K562 (cell line): Measurements from ENCODE around the gene UBE2C. TPM values are rescaled to one million over a fixed set of nuclear protein-coding genes. Genes with fewer than 3 reads are reported as not detected.

ENCODE experiments used
- ATAC-seq: fragments of 200-7000 bp; cut with Tn5 transposase; 3 replicates; pipeline ENCODE4 v1.9.1; 2020; ENCODE audit warnings: moderate library complexity
- BruUV-seq: library from RNA; stranded (reverse); fragments of 400-500 nt; replicated peaks from 2 replicates; lab custom pipeline; 2021; lab: Mats Ljungman, UMichigan
- CTCF ChIA-PET: fragments of 300-600 bp; formaldehyde crosslinking; extraction: SDS; loops from one replicate; lab custom pipeline; 2021; ENCODE audit warnings: low intra/inter-chr PET ratio; lab: Yijun Ruan, JAX
- POLR2A ChIA-PET: fragments of 300-600, 350-650 bp; sonication (Branson Sonifier 250); formaldehyde crosslinking; extraction: SDS; loops from one replicate; lab custom pipeline; 2021; ENCODE audit warnings: antibody characterized with exemption, inconsistent platforms; lab: Yijun Ruan, JAX
- DNase-seq, 4 experiments: peaks; one replicate each; pipeline versions ENCODE4 v3.0.0 to v3.0.0-alpha.2; 2011 to 2018; ENCODE audit warnings: low spot score in 3 of 4, mixed read lengths in 3 of 4; ENCODE audit errors: extremely low read depth in 1 of 4
- FAIRE-seq: peaks from 2 replicates; lab custom pipeline; 2011; peaks lifted over from hg19 to GRCh38; lab: Jason Lieb, UNC
- H2AFZ ChIP-seq: 2 replicates; pipeline ENCODE4 v1.6.0; 2011; ENCODE audit warnings: low read depth, low read length, control low read depth, inconsistent platforms
- H3K27ac ChIP-seq: fragments of 200-600 bp; 3 replicates; pipeline ENCODE4 v1.8.0; 2011; ENCODE audit warnings: low read depth, mild to moderate bottlenecking, control low read depth, inconsistent platforms, low read length, moderate library complexity, mixed read lengths; ENCODE audit errors: extremely low read depth
- H3K27me3 ChIP-seq, 2 experiments: fragments of 300-600 bp in 1 of 2; 2 replicates in 1 of 2; 3 replicates in 1 of 2; pipeline versions ENCODE4 v1.6.0 to v1.8.0; 2011; ENCODE audit warnings: inconsistent platforms in 2 of 2, low read length in 2 of 2, mild to moderate bottlenecking in 1 of 2, mixed read lengths in 1 of 2, moderate library complexity in 1 of 2; ENCODE audit not compliant: control insufficient read depth in 2 of 2, insufficient read depth in 2 of 2
- H3K36me3 ChIP-seq: fragments of 300-600 bp; 3 replicates; pipeline ENCODE4 v1.8.0; 2011; ENCODE audit warnings: mild to moderate bottlenecking, low read length, inconsistent platforms; ENCODE audit not compliant: control insufficient read depth, insufficient read depth
- H3K4me1 ChIP-seq, 2 experiments: fragments of 200-600 bp in 1 of 2; replicated peaks in 1 of 2; 2 replicates in 1 of 2; 3 replicates in 1 of 2; pipeline versions ENCODE4 v1.5.1 to v1.8.0; 2011; ENCODE audit warnings: inconsistent platforms in 2 of 2, low read length in 2 of 2, mild to moderate bottlenecking in 1 of 2, mixed read lengths in 1 of 2, moderate library complexity in 1 of 2; ENCODE audit not compliant: control insufficient read depth in 2 of 2, insufficient read depth in 2 of 2
- H3K4me2 ChIP-seq: 2 replicates; pipeline ENCODE4 v1.6.1; 2011; ENCODE audit warnings: low read length, control low read depth, inconsistent platforms, mixed read lengths; ENCODE audit not compliant: insufficient read depth
- H3K4me3 ChIP-seq: fragments of 200-600 bp; sonication (generic), shearing (Covaris generic); 2 replicates; pipeline ENCODE4 v1.5.1; 2016; ENCODE audit warnings: control low read depth, inconsistent platforms
- H3K79me2 ChIP-seq: fragments of 200-600 bp; 3 replicates; pipeline ENCODE4 v1.8.0; 2011; ENCODE audit warnings: low read length, inconsistent platforms; ENCODE audit not compliant: control insufficient read depth, insufficient read depth
- H3K9ac ChIP-seq, 2 experiments: 2 replicates each; pipeline versions ENCODE4 v1.6.0 to v1.6.1; 2011; ENCODE audit warnings: low read depth in 2 of 2, low read length in 2 of 2, control low read depth in 1 of 2, inconsistent platforms in 1 of 2, mild to moderate bottlenecking in 1 of 2, mixed read lengths in 1 of 2; ENCODE audit not compliant: insufficient read depth in 1 of 2
- H3K9me1 ChIP-seq: one replicate; pipeline ENCODE4 v1.6.0; 2011; ENCODE audit warnings: inconsistent platforms, mild to moderate bottlenecking, low read length, moderate library complexity; ENCODE audit not compliant: control insufficient read depth, insufficient read depth
- H3K9me3 ChIP-seq: replicated peaks from 2 replicates; pipeline ENCODE4 v1.5.1; 2011; ENCODE audit warnings: low read depth, low read length, inconsistent platforms; ENCODE audit not compliant: control insufficient read depth, insufficient read depth
- H4K20me1 ChIP-seq: replicated peaks from 2 replicates; pipeline ENCODE4 v1.6.1; 2011; ENCODE audit warnings: low read length, inconsistent platforms, mixed read lengths; ENCODE audit not compliant: control insufficient read depth, insufficient read depth
- MAZ ChIP-seq, 2 experiments: fragments of 450-650 bp in 1 of 2; sonication (generic) in 1 of 2; formaldehyde crosslinking; IDR thresholded peaks in 1 of 2; conservative IDR thresholded peaks in 1 of 2; 2 replicates each; pipeline versions ENCODE4 v1.4.0 to v1.5.0; 2020; ENCODE audit warnings: mild to moderate bottlenecking in 1 of 2, missing genetic modification reagents in 1 of 2
- ZBTB33 ChIP-seq: sonication (generic); formaldehyde crosslinking; IDR thresholded peaks from 2 replicates; pipeline ENCODE4 v1.8.1; 2023; ENCODE audit warnings: mild to moderate bottlenecking, missing genetic modification reagents
- ZBTB34 ChIP-seq: fragments of 250-450 bp; sonication (Bioruptor Pico); IDR thresholded peaks from 2 replicates; pipeline ENCODE4 v1.8.0; 2021; ENCODE audit warnings: mild to moderate bottlenecking, moderate library complexity
- WGBS: fragments of 100-300 bp; shearing (Covaris generic); methylation state at CpG from one replicate; pipeline ENCODE4 v1.1.6; 2016; ENCODE audit warnings: low coverage, mixed read lengths; ENCODE audit not compliant: insufficient coverage; ENCODE audit errors: missing lambda C conversion rate; 5-methylcytosine and 5-hydroxymethylcytosine counted together
- in situ Hi-C: fragments of 300-500 bp; cut with MboI; formaldehyde crosslinking; loops from 4 replicates; pipeline ENCODE4 v1.15.0; 2018; ENCODE audit warnings: inconsistent platforms, mixed read lengths
- intact Hi-C: fragments of 100-400 bp; cut with micrococcal nuclease; formaldehyde crosslinking; loops from 2 replicates; pipeline ENCODE4 v1.14.2; 2022
- polyA plus RNA-seq, 8 experiments: library from polyadenylated mRNA; depleted of rRNA in 4 of 8; stranded (reverse) in 5 of 8; unstranded in 3 of 8; fragments of >200 nt; fragmentation: Nextera tagmentation in 2 of 8; fragmentation: Illumina TruSeq in 1 of 8; extraction: Ambion mirVana in 2 of 8; extraction: Trizol in 1 of 8; gene quantifications; 2 replicates each; pipeline versions ENCODE4 v1.2.1 to v1.2.3, GENCODE V29; 2011 to 2014; ENCODE audit warnings: inconsistent platforms in 1 of 8, missing spikeins in 1 of 8
- total RNA-seq, 7 experiments: library from RNA; depleted of rRNA in 6 of 7; stranded (reverse); fragments of >200 nt in 6 of 7; fragmentation: Illumina TruSeq in 2 of 7; extraction: Trizol in 2 of 7; gene quantifications; 2 replicates each; pipeline versions ENCODE4 v1.2.1 to v1.2.3, GENCODE V29; 2011 to 2021; ENCODE audit warnings: low replicate concordance in 1 of 7

The UBE2C gene
- total and polyA plus RNA-seq, 9 of the 15 experiments (the other 6 are each of a cell fraction or from before 2014, with no cell fraction given) = 0.51 to 1.6 (median 0.69) TPM

GRCh38 chr20:45822857-45823256, 10.4 kb downstream of the UBE2C start:
- Histone ChIP-seq H3K9me1 (no peaks in the 10 kb centered on the region), H3K27me3 (peaks cover 0 to 4% of the 10 kb centered on the region in 2 experiments; a peak in 1 of 5 replicates), H3K9me3 (no peaks in the 10 kb centered on the region), H3K36me3 (no peaks in the 10 kb centered on the region), H3K9ac (peak overlapping the region in 1 of 2 experiments; percentile 72; a peak in 2 of 4 replicates), H3K27ac (no peak overlapping the region), H4K20me1 (no peaks in the 10 kb centered on the region), H3K4me2 (no peak overlapping the region), H2AFZ (no peak overlapping the region), H3K4me1 (peaks cover 14 to 38% of the 10 kb centered on the region in 2 experiments; a peak in 4 of 5 replicates), H3K4me3 (no peak overlapping the region), H3K79me2 (no peaks in the 10 kb centered on the region)
- POLR2A ChIA-PET = interaction anchor here (0.6 to 0.9 kb wide), 4 partner anchors 8 to 1718 kb away, joined by 3 read pairs; partner anchors contain the start of gene SNX21
- intact Hi-C loops = no loop called here
- no peak for FAIRE-seq
- DNase-seq = no peak
- WGBS = 25% methylated on average over 21 of the region's 24 CpGs
- TF ChIP-seq ZBTB34 (CRISPR knock-in tag) (no peak), MAZ (CRISPR knock-in tag; conservative IDR thresholded peaks at IDR 0.05 in 1 of 2, IDR thresholded peaks at IDR 0.05 in 1 of 2) (no peak), ZBTB33 (CRISPR knock-in tag) (peak; percentile 89)
- ATAC-seq = no peak; the same call in 2 of the 3 replicates
- CTCF ChIA-PET = interaction anchor here (0.6 kb wide), 1 partner anchor 39 kb away, joined by 4 read pairs; no protein-coding TSS in a partner anchor
- in situ Hi-C loops = no loop called here
- no TSS peak for BruUV-seq
